ENCODE measurements around the gene MLXIPL. TPM values are rescaled to one million over a fixed set of nuclear protein-coding genes. Genes with fewer than 3 reads are reported as not detected.
"Not testable (repeated sequence)": the region's sequence is repeated elsewhere in the genome, so short reads cannot be mapped to it uniquely, and the experiment has no call there.

Gene MLXIPL
- total RNA-seq, 1 donor from 2014 or later, result 1.1 TPM

DNA sequence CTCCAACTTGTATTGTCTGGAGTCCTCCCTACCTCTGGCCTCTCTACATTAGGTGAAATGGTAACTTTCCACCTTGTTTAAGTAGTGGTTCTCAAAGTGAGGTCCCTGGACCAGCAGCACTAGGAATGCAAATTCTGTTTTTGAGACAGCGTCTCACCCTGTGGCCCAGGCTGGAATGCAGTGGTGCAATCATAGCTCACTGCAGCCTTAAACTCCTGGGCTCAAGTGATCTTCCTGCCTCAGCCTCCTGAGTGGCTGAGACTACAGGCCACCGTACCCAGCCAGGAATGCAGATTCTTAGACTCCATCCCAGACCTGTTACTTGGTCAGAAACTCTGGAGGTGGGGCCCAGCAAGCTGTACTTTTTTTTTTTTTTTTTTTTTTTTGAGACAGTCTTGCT is 39.1 kb downstream of the MLXIPL start:
- Mint-ChIP-seq H3K27ac (ENCODE audit: unreplicated experiment) (no peak overlapping the region), H3K4me1 (peaks cover 5% of the 10 kb centered on the region), H3K9me3 (no peaks in the 10 kb centered on the region), H3K27me3 (ENCODE audit: low read depth) (peaks cover 3% of the 10 kb centered on the region), H3K4me3 (no peak overlapping the region), H3K36me3 (ENCODE audit: low read depth) (no peaks in the 10 kb centered on the region)
- TF ChIP-seq, protein P1, sequence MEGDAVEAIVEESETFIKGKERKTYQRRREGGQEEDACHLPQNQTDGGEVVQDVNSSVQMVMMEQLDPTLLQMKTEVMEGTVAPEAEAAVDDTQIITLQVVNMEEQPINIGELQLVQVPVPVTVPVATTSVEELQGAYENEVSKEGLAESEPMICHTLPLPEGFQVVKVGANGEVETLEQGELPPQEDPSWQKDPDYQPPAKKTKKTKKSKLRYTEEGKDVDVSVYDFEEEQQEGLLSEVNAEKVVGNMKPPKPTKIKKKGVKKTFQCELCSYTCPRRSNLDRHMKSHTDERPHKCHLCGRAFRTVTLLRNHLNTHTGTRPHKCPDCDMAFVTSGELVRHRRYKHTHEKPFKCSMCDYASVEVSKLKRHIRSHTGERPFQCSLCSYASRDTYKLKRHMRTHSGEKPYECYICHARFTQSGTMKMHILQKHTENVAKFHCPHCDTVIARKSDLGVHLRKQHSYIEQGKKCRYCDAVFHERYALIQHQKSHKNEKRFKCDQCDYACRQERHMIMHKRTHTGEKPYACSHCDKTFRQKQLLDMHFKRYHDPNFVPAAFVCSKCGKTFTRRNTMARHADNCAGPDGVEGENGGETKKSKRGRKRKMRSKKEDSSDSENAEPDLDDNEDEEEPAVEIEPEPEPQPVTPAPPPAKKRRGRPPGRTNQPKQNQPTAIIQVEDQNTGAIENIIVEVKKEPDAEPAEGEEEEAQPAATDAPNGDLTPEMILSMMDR (conservative IDR thresholded peaks at IDR 0.05), result no peak
- no peak for DNase-seq (ENCODE audit: low read depth, low spot score)

DNA sequence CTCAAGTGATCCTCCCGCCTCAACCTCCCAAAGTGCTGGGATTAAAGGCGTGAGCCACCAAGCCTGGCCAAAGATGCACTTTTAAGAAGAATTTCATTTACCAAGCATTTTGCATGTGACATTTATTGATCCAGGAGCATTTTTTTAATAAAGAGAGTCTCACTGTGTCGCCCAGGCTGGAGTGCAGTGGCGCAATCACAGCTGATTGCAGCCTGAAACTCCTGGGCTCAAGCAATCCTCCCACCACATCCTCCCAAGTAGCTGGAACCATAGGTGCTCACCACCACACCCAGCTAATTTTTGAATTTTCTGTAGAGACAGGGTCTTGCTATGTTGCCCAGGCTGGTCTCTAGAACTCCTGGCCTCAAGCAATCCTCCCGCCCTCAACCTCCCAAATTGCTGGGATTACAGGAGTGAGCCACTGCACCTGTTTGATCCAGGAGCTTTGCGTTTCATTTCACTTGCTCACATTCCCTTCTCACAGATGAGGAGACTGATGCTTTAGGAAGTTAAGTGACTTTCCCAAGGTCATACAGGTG is 41.6 kb downstream of the MLXIPL start:
- Mint-ChIP-seq H3K9me3 (no peaks in the 10 kb centered on the region), H3K4me1 (peaks cover 16% of the 10 kb centered on the region), H3K4me3 (no peak overlapping the region), H3K27ac (ENCODE audit: unreplicated experiment) (no peak overlapping the region), H3K27me3 (ENCODE audit: low read depth) (peaks cover 3% of the 10 kb centered on the region), H3K36me3 (ENCODE audit: low read depth) (no peaks in the 10 kb centered on the region)
- DNase-seq (ENCODE audit: low read depth, low spot score), result no peak
- TF ChIP-seq, protein P1 (conservative IDR thresholded peaks at IDR 0.05), result no peak

DNA sequence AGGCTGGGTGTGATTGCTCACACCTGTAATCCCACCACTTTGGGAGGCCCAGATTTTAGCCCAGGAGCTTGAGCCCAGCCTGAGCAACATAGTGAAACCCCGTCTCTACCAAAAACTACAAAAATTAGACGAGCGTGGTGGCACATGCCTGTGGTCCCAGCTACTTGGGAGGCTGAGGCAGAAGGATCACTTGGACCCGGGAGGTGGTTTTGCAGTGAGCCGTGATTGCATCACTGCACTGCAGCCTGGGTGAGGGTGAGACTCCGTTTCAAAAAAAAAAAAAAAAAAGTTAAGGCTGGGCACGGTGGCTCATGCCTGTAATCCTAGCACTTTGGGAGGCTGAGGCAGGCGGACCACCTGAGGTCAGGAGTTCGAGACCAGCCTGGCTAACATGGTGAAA is 43.3 kb downstream of the MLXIPL start:
- H3K4me3 Mint-ChIP-seq; DNase-seq (ENCODE audit: low read depth, low spot score); H3K27ac Mint-ChIP-seq (ENCODE audit: unreplicated experiment); H3K36me3 Mint-ChIP-seq (ENCODE audit: low read depth); H3K9me3 Mint-ChIP-seq; H3K27me3 Mint-ChIP-seq (ENCODE audit: low read depth): not testable (repeated sequence)
- peaks cover 29% of the 10 kb centered on the region for H3K4me1 Mint-ChIP-seq

DNA sequence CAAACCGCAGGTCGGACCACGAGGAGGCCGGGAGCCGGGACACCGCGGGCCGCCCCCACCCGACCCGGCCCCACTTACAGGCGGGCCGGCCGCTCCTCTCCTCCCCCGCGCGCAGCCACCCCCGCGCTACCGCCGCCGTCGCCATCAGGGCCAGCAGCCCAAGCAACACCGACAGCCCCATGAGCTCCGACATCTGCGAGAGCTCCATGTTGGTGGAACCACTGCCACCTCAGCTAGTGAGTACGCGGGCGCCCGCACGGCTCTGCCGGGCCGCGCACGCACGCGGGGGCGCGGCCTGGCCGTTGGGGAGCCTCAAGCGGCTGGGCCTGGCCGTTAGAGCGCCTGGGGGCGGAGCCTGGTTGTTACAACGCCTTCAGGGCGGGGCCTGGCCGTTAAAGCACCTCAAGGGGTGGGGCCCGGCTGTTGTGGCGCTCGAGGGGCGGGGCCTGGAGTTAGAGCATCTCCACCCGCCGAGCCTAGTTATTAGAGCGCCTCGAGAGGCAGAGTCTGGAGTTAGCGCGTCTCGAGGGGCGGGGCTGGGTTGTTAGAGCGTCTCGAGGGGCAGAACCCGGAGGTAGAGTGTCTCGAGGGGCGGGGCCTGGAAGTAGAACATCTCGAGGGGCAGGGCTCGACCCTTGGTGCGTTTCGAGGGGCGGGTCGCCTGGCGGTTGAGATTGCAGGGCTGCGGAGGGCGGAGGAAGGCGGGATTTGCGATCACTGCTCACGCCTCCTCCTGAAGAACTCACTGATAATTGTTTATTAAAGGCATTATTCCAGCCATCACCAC is 45.8 kb downstream of the MLXIPL start, which contains the start of gene TBL2:
TSS of gene TBL2 (minus strand) at position 238 of the 787 bp plus-strand sequence. CDS start at position 208, 30 bp downstream.
- H3K27me3 Mint-ChIP-seq (ENCODE audit: low read depth), result no peaks in the 10 kb centered on the region
- TF ChIP-seq, protein P1 (conservative IDR thresholded peaks at IDR 0.05), result no peak
- peaks cover 29% of the 10 kb centered on the region for H3K4me1 Mint-ChIP-seq
- H3K27ac Mint-ChIP-seq (ENCODE audit: unreplicated experiment), result peak within 1 kb of the TSS; percentile 95
- H3K9me3 Mint-ChIP-seq, result no peaks in the 10 kb centered on the region
- DNase-seq (ENCODE audit: low read depth, low spot score), result peak; percentile 99
- peaks cover 5% of the 10 kb centered on the region for H3K36me3 Mint-ChIP-seq (ENCODE audit: low read depth)
- H3K4me3 Mint-ChIP-seq, result peak within 1 kb of the TSS; percentile 88

DNA sequence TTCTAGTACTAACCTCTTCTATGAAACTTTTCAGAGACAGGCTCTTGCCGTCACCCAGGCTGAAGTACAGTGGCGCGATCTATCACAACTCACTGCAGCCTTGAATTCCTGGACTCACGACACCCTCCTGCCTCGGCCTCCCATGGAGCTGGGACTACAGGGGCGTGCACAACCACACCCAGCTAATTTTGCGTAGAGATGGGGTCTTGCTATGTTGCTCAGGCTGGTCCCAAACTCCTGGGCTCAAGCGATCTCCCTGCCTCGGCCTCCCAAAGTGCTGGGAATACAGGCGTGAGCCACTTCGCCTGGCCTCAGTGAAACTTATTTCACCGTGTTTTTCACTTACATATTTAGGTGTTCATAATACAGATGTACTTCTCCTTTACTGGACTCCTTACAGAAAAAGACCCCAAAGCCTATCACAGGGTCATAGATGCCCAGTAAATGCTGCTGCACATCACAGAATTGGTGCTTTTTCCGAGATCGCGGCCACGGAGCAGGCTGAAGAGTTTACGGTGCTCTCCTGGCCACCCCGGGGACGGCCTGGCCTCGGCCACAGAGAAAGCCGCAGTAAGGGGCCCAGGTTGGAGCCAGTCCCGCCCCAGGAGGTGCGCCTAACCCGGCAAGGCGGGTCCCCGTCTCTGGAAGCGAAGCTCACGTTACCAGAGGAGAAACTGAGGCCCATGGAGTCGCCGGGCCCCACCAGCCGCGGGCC is 46.5 kb downstream of the MLXIPL start:
- TF ChIP-seq, protein P1 (conservative IDR thresholded peaks at IDR 0.05), result no peak
- no peaks in the 10 kb centered on the region for H3K9me3 Mint-ChIP-seq
- peak overlapping the region; percentile 88 for H3K4me3 Mint-ChIP-seq
- no peaks in the 10 kb centered on the region for H3K27me3 Mint-ChIP-seq (ENCODE audit: low read depth)
- no peak for DNase-seq (ENCODE audit: low read depth, low spot score)
- H3K36me3 Mint-ChIP-seq (ENCODE audit: low read depth), result peaks cover 5% of the 10 kb centered on the region
- peak overlapping the region; percentile 81 for H3K27ac Mint-ChIP-seq (ENCODE audit: unreplicated experiment)
- H3K4me1 Mint-ChIP-seq, result peaks cover 29% of the 10 kb centered on the region

Data from neural crest cell (in vitro differentiated cells).